Measurements from ENCODE around the gene SLC17A3. TPM values are rescaled to one million over a fixed set of nuclear protein-coding genes. Genes with fewer than 3 reads are reported as not detected.

SLC17A3 gene
- total RNA-seq, 5 donors from 2014 or later (not counting 1 experiment from before 2014, with no cell fraction given), result 0.38 to 1.0 (median 0.67) TPM; not detected in 1

- CTCF ChIA-PET, result no interaction called here
Observed at GRCh38 chr6:25829375-25829774, 44.7 kb downstream of the SLC17A3 start.

GRCh38 chr6:25821341-25821740 is 52.7 kb downstream of the SLC17A3 start:
- peaks cover 0 to 2% (median 0%) of the 10 kb centered on the region in 3 donors for H3K4me1 Mint-ChIP-seq
- DNase-seq, result no peak
- H3K27ac Mint-ChIP-seq, result no peak overlapping the region
- no peak overlapping the region for H3K4me3 Mint-ChIP-seq
- peaks cover 19 to 24% of the 10 kb centered on the region in 2 donors for H3K27me3 Mint-ChIP-seq
- ATAC-seq (replicated peaks in 1 of 4), result no peak
- Histone ChIP-seq H3K9me3 (no peaks in the 10 kb centered on the region), H3K27me3 (replicated peaks in 1 of 2; ENCODE audit: control insufficient read depth in 2 of 2, extremely low read depth in 1 of 2, insufficient read depth in 2 of 2, low read length in 1 of 2) (no peaks in the 10 kb centered on the region), H3K4me3 (ENCODE audit: control insufficient read depth in 1 of 2, extremely low read depth in 1 of 2, low read length in 1 of 2) (no peak overlapping the region), H3K27ac (ENCODE audit: low read length) (no peak overlapping the region), H3K36me3 (ENCODE audit: control insufficient read depth in 2 of 2, extremely low read depth in 1 of 2, insufficient read depth in 1 of 2, low read length in 1 of 2) (no peaks in the 10 kb centered on the region), H3K4me1 (ENCODE audit: control insufficient read depth in 1 of 2, extremely low read depth in 1 of 2, insufficient read depth in 2 of 2, low read length in 2 of 2) (no peaks in the 10 kb centered on the region)
- peaks cover 3% of the 10 kb centered on the region for H3K36me3 Mint-ChIP-seq
- ChIA-PET POLR2A (interaction anchor here in 1 of 2 donors (0.5 kb wide), 1 partner anchor 1102 kb away, joined by 4 read pairs; no protein-coding TSS in a partner anchor), CTCF (interaction anchor here in 1 of 2 donors (0.6 kb wide), 1 partner anchor 79 kb away, joined by 3 read pairs; no protein-coding TSS in a partner anchor)
- H3K9me3 Mint-ChIP-seq, result peaks cover 4 to 22% (median 4%) of the 10 kb centered on the region in 3 donors

More at GRCh38 chr6:25829375-25829774, 44.7 kb downstream of the SLC17A3 start:
- POLR2A ChIA-PET, result no interaction called here
- Mint-ChIP-seq H3K27ac (no peak overlapping the region), H3K27me3 (peaks cover 19 to 26% of the 10 kb centered on the region in 2 donors), H3K4me3 (no peak overlapping the region), H3K4me1 (no peaks in the 10 kb centered on the region), H3K36me3 (peaks cover 3% of the 10 kb centered on the region), H3K9me3 (peaks cover 4 to 19% (median 4%) of the 10 kb centered on the region in 3 donors)
- H3K27ac ChIP-seq (ENCODE audit: low read length), result no peak overlapping the region
- H3K4me3 ChIP-seq (ENCODE audit: control insufficient read depth in 1 of 2, extremely low read depth in 1 of 2, low read length in 1 of 2), result no peak overlapping the region
- ATAC-seq (replicated peaks in 1 of 4) (no peak), DNase-seq (no peak)
- H3K36me3 ChIP-seq (ENCODE audit: control insufficient read depth in 2 of 2, extremely low read depth in 1 of 2, insufficient read depth in 1 of 2, low read length in 1 of 2), result no peaks in the 10 kb centered on the region
- no peaks in the 10 kb centered on the region for H3K9me3 ChIP-seq
- H3K4me1 ChIP-seq (ENCODE audit: control insufficient read depth in 1 of 2, extremely low read depth in 1 of 2, insufficient read depth in 2 of 2, low read length in 2 of 2), result no peaks in the 10 kb centered on the region
- no CpG with 5 or more reads among the region's 1 CpG for WGBS (ENCODE audit: insufficient coverage)
- no peaks in the 10 kb centered on the region for H3K27me3 ChIP-seq (replicated peaks in 1 of 2; ENCODE audit: control insufficient read depth in 2 of 2, extremely low read depth in 1 of 2, insufficient read depth in 2 of 2, low read length in 1 of 2)

- Mint-ChIP-seq H3K27me3 (peaks cover 9 to 22% of the 10 kb centered on the region in 2 donors), H3K9me3 (no peaks in the 10 kb centered on the region), H3K4me1 (peaks cover 0 to under 1% (median 0%) of the 10 kb centered on the region in 3 donors), H3K36me3 (no peaks in the 10 kb centered on the region), H3K4me3 (no peak overlapping the region), H3K27ac (no peak overlapping the region)
- no peak overlapping the region for H3K4me3 ChIP-seq (ENCODE audit: control insufficient read depth in 1 of 2, extremely low read depth in 1 of 2, low read length in 1 of 2)
- ChIA-PET POLR2A (interaction anchor here in 1 of 2 donors (0.6 kb wide), 1 partner anchor 17 kb away, joined by 4 read pairs; no protein-coding TSS in a partner anchor), CTCF (interaction anchor here in 1 of 2 donors (0.6 kb wide), 1 partner anchor 19 kb away, joined by 4 read pairs; no protein-coding TSS in a partner anchor)
- H3K4me1 ChIP-seq (ENCODE audit: control insufficient read depth in 1 of 2, extremely low read depth in 1 of 2, insufficient read depth in 2 of 2, low read length in 2 of 2), result no peaks in the 10 kb centered on the region
- no peaks in the 10 kb centered on the region for H3K36me3 ChIP-seq (ENCODE audit: control insufficient read depth in 2 of 2, extremely low read depth in 1 of 2, insufficient read depth in 1 of 2, low read length in 1 of 2)
- peaks cover 0 to 3% of the 10 kb centered on the region in 2 experiments for H3K27me3 ChIP-seq (replicated peaks in 1 of 2; ENCODE audit: control insufficient read depth in 2 of 2, extremely low read depth in 1 of 2, insufficient read depth in 2 of 2, low read length in 1 of 2)
- no peak overlapping the region for H3K27ac ChIP-seq (ENCODE audit: low read length)
- no peaks in the 10 kb centered on the region for H3K9me3 ChIP-seq
- WGBS (ENCODE audit: insufficient coverage), result 86% methylated on average over 2 of the region's 2 CpGs
- no peak for ATAC-seq (replicated peaks in 1 of 4)
- no peak for DNase-seq
Observed at GRCh38 chr6:25816252-25816651, 57.8 kb downstream of the SLC17A3 start.

- Histone ChIP-seq H3K36me3 (ENCODE audit: control insufficient read depth in 2 of 2, extremely low read depth in 1 of 2, insufficient read depth in 1 of 2, low read length in 1 of 2) (no peaks in the 10 kb centered on the region), H3K4me3 (ENCODE audit: control insufficient read depth in 1 of 2, extremely low read depth in 1 of 2, low read length in 1 of 2) (no peak overlapping the region), H3K27ac (ENCODE audit: low read length) (no peak overlapping the region), H3K9me3 (no peaks in the 10 kb centered on the region), H3K27me3 (replicated peaks in 1 of 2; ENCODE audit: control insufficient read depth in 2 of 2, extremely low read depth in 1 of 2, insufficient read depth in 2 of 2, low read length in 1 of 2) (peaks cover 0 to 3% of the 10 kb centered on the region in 2 experiments), H3K4me1 (ENCODE audit: control insufficient read depth in 1 of 2, extremely low read depth in 1 of 2, insufficient read depth in 2 of 2, low read length in 2 of 2) (no peaks in the 10 kb centered on the region)
- WGBS (ENCODE audit: insufficient coverage), result 86% methylated on average over 2 of the region's 3 CpGs
- no peak for DNase-seq
- no peak overlapping the region for H3K27ac Mint-ChIP-seq
- no peaks in the 10 kb centered on the region for H3K36me3 Mint-ChIP-seq
- H3K27me3 Mint-ChIP-seq, result peaks cover 9 to 22% of the 10 kb centered on the region in 2 donors
- ChIA-PET POLR2A (no interaction called here), CTCF (interaction anchor here in 1 of 2 donors (0.7 kb wide), 1 partner anchor 8 kb away, joined by 3 read pairs; no protein-coding TSS in a partner anchor)
- ATAC-seq (replicated peaks in 1 of 4), result no peak
- H3K4me1 Mint-ChIP-seq, result no peaks in the 10 kb centered on the region
- H3K9me3 Mint-ChIP-seq, result no peaks in the 10 kb centered on the region
- H3K4me3 Mint-ChIP-seq, result no peak overlapping the region
Observed at GRCh38 chr6:25815194-25815593, 58.8 kb downstream of the SLC17A3 start.

GRCh38 chr6:25804804-25805203 is 69.2 kb downstream of the SLC17A3 start:
- Histone ChIP-seq H3K27me3 (replicated peaks in 1 of 2; ENCODE audit: control insufficient read depth in 2 of 2, extremely low read depth in 1 of 2, insufficient read depth in 2 of 2, low read length in 1 of 2) (no peaks in the 10 kb centered on the region), H3K4me3 (ENCODE audit: control insufficient read depth in 1 of 2, extremely low read depth in 1 of 2, low read length in 1 of 2) (no peak overlapping the region), H3K36me3 (ENCODE audit: control insufficient read depth in 2 of 2, extremely low read depth in 1 of 2, insufficient read depth in 1 of 2, low read length in 1 of 2) (no peaks in the 10 kb centered on the region), H3K9me3 (peaks cover 3% of the 10 kb centered on the region), H3K27ac (ENCODE audit: low read length) (no peak overlapping the region), H3K4me1 (ENCODE audit: control insufficient read depth in 1 of 2, extremely low read depth in 1 of 2, insufficient read depth in 2 of 2, low read length in 2 of 2) (no peaks in the 10 kb centered on the region)
- no peaks in the 10 kb centered on the region for H3K36me3 Mint-ChIP-seq
- ATAC-seq (replicated peaks in 1 of 4) (no peak), DNase-seq (no peak)
- CTCF ChIA-PET, result no interaction called here
- WGBS (ENCODE audit: insufficient coverage), result no CpG with 5 or more reads among the region's 2 CpGs
- POLR2A ChIA-PET, result no interaction called here
- no peak overlapping the region for H3K4me3 Mint-ChIP-seq
- H3K9me3 Mint-ChIP-seq, result no peaks in the 10 kb centered on the region
- H3K27ac Mint-ChIP-seq, result no peak overlapping the region
- H3K27me3 Mint-ChIP-seq, result peaks cover 22 to 36% of the 10 kb centered on the region in 2 donors
- H3K4me1 Mint-ChIP-seq, result no peaks in the 10 kb centered on the region

GRCh38 chr6:25801436-25801835 is 72.6 kb downstream of the SLC17A3 start:
- Histone ChIP-seq H3K27me3 (replicated peaks in 1 of 2; ENCODE audit: control insufficient read depth in 2 of 2, extremely low read depth in 1 of 2, insufficient read depth in 2 of 2, low read length in 1 of 2) (no peaks in the 10 kb centered on the region), H3K27ac (ENCODE audit: low read length) (no peak overlapping the region), H3K9me3 (peaks cover 3% of the 10 kb centered on the region), H3K4me1 (ENCODE audit: control insufficient read depth in 1 of 2, extremely low read depth in 1 of 2, insufficient read depth in 2 of 2, low read length in 2 of 2) (no peaks in the 10 kb centered on the region), H3K4me3 (ENCODE audit: control insufficient read depth in 1 of 2, extremely low read depth in 1 of 2, low read length in 1 of 2) (no peak overlapping the region), H3K36me3 (ENCODE audit: control insufficient read depth in 2 of 2, extremely low read depth in 1 of 2, insufficient read depth in 1 of 2, low read length in 1 of 2) (no peaks in the 10 kb centered on the region)
- Mint-ChIP-seq H3K27me3 (peaks cover 23 to 34% of the 10 kb centered on the region in 2 donors), H3K9me3 (no peaks in the 10 kb centered on the region), H3K27ac (no peak overlapping the region), H3K4me1 (no peaks in the 10 kb centered on the region), H3K36me3 (no peaks in the 10 kb centered on the region), H3K4me3 (no peak overlapping the region)
- DNase-seq, result no peak
- no peak for ATAC-seq (replicated peaks in 1 of 4)
- 60% methylated on average over 2 of the region's 4 CpGs for WGBS (ENCODE audit: insufficient coverage)
- ChIA-PET POLR2A (no interaction called here), CTCF (no interaction called here)
